Glutamatergic neuron (in vitro differentiated cells): Measurements from ENCODE around the gene NCOR2. TPM values are rescaled to one million over a fixed set of nuclear protein-coding genes. Genes with fewer than 3 reads are reported as not detected.
A peak's percentile ranks its signal among the peaks of the same experiment; 100 is the strongest.

Experiments used
- DNase-seq: peaks from one replicate; pipeline ENCODE4 v3.0.0; 2022
- H3K27ac Mint-ChIP-seq: one replicate; pipeline ENCODE4 v1.8.0; 2020; ENCODE audit warnings: mild to moderate bottlenecking, mixed read lengths, inconsistent platforms; ENCODE audit not compliant: unreplicated experiment
- H3K27me3 Mint-ChIP-seq: one replicate; pipeline ENCODE4 v1.8.0; 2020; ENCODE audit warnings: mild to moderate bottlenecking, moderate library complexity, mixed read lengths, inconsistent platforms; ENCODE audit not compliant: unreplicated experiment
- H3K36me3 Mint-ChIP-seq: one replicate; pipeline ENCODE4 v1.8.0; 2020; ENCODE audit warnings: mild to moderate bottlenecking, mixed read lengths, inconsistent platforms; ENCODE audit not compliant: unreplicated experiment
- H3K4me1 Mint-ChIP-seq: one replicate; pipeline ENCODE4 v1.8.0; 2020; ENCODE audit warnings: mild to moderate bottlenecking, low read depth, mixed read lengths, inconsistent platforms; ENCODE audit not compliant: unreplicated experiment
- H3K4me3 Mint-ChIP-seq: one replicate; pipeline ENCODE4 v1.8.0; 2020; ENCODE audit warnings: mild to moderate bottlenecking, mixed read lengths, inconsistent platforms; ENCODE audit not compliant: unreplicated experiment
- H3K9me3 Mint-ChIP-seq: one replicate; pipeline ENCODE4 v1.8.0; 2020; ENCODE audit warnings: mild to moderate bottlenecking, moderate library complexity, mixed read lengths, inconsistent platforms; ENCODE audit not compliant: unreplicated experiment
- CTCF ChIP-seq: fragments of 200-600 bp; sonication (generic); IDR thresholded peaks from one replicate; pipeline ENCODE4 v1.5.0; 2021; ENCODE audit not compliant: partially characterized antibody, unreplicated experiment
- total RNA-seq: library from RNA; stranded (reverse); fragmentation: NEBNext Ultra II Directional; extraction: Animal tissue kit (Norgen Biotek cat#: 25700); gene quantifications from one replicate; pipeline ENCODE4 v1.2.1, GENCODE V29; 2021; ENCODE audit not compliant: unreplicated experiment

Gene NCOR2
- total RNA-seq, 1 donor from 2014 or later, result 360 TPM

DNA sequence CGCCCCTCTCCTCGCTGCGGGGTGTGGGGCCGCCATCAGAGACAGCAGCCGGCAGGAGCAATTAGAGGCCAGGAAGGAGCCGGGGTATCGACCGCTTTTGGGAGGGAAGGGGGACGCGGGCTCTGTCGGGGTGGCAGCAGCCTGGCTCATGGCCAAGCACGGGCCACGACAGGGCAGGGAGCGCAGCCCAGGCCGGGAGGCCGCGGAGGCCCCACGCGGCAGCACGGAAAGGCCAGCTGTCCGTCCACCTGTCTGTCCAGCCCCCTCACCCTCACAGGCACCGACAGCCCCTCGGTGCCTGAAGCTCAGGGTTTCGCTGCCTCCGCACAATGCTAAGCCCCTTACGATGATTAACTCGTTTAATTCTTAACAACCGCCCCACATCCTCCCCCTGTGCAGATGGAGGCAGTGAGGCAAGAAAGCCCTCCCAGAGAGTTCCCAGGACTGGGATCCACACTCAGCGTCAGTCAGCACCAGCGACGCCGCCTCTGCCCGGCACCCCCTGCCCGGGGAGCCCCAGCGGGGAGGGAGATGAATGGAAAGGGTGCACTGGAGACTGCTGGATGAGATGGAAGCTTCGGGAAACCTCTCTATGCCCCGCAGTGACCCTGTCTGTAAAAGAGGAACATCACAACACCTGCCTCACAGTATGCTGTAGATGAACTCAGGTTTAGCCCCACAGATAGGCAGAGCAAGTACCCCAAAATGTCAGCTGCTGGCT lies 23.7 kb downstream of the NCOR2 start:
- H3K4me3 Mint-ChIP-seq, result peak overlapping the region; percentile 55
- peaks cover 16% of the 10 kb centered on the region for H3K4me1 Mint-ChIP-seq
- H3K27ac Mint-ChIP-seq, result peak overlapping the region; percentile 84
- DNase-seq, result peak; percentile 66
- peaks cover 6% of the 10 kb centered on the region for H3K27me3 Mint-ChIP-seq
- H3K36me3 Mint-ChIP-seq, result no peaks in the 10 kb centered on the region
- no peak for TF ChIP-seq CTCF
- peaks cover 5% of the 10 kb centered on the region for H3K9me3 Mint-ChIP-seq

- DNase-seq, result peak; percentile 52
- H3K4me3 Mint-ChIP-seq, result peak overlapping the region; percentile 25
- no peak for TF ChIP-seq CTCF
- peaks cover 4% of the 10 kb centered on the region for H3K9me3 Mint-ChIP-seq
- H3K4me1 Mint-ChIP-seq, result peaks cover 13% of the 10 kb centered on the region
- no peaks in the 10 kb centered on the region for H3K36me3 Mint-ChIP-seq
- peaks cover 8% of the 10 kb centered on the region for H3K27me3 Mint-ChIP-seq
- H3K27ac Mint-ChIP-seq, result peak overlapping the region; percentile 84
These were observed 24.3 kb downstream of the NCOR2 start for GRCh38 chr12:124543052-124543589.

DNA sequence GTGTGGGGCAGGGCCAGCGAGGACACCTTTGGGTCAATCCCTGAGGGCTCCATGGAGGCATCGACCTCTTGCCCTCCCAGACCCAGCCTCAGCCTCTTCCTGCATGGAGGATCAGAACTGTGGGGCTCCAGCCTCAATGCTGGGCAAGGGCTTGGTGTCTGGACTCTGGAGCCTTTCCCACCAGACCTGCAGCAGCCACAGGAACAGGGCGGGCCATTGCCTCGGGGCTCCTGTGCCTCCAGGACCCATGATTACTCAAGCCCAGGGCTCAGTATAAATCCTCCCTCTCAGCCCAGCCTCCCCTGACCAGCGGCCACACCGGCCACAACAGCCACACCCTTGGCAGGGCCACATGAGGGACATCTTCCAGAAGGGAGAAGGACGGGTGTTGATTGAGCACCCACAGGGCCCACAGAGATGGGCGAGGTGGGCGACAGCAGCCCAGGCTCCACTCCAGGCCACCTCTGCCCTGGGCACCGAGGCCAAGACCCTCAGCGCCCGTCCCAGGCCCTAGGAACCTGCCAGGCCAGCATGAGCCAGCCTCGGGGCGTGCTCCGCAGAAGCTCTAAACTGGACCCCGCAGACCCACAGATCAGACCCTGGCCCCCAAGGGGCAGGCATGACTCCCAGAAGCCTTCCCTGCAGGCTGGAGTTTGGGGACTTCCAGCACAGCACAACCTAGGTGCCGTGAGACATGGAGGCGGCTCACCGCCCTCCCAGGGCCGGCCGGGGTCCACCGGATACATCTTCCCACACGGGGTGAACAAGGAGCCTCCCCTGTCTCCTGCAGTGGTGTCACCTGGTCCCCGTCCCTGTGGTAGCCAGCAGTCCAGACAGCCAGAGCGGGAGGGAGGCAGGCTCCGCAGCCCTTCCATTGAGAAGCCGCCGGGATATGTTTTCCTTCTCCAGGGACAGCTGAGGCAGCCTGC lies 25.1 kb downstream of the NCOR2 start:
- peak; percentile 56 for DNase-seq
- peaks cover 15% of the 10 kb centered on the region for H3K4me1 Mint-ChIP-seq
- H3K27me3 Mint-ChIP-seq, result peaks cover 8% of the 10 kb centered on the region
- H3K36me3 Mint-ChIP-seq, result no peaks in the 10 kb centered on the region
- no peak overlapping the region for H3K4me3 Mint-ChIP-seq
- H3K9me3 Mint-ChIP-seq, result peaks cover 4% of the 10 kb centered on the region
- TF ChIP-seq CTCF, result no peak
- peak overlapping the region; percentile 76 for H3K27ac Mint-ChIP-seq

DNA sequence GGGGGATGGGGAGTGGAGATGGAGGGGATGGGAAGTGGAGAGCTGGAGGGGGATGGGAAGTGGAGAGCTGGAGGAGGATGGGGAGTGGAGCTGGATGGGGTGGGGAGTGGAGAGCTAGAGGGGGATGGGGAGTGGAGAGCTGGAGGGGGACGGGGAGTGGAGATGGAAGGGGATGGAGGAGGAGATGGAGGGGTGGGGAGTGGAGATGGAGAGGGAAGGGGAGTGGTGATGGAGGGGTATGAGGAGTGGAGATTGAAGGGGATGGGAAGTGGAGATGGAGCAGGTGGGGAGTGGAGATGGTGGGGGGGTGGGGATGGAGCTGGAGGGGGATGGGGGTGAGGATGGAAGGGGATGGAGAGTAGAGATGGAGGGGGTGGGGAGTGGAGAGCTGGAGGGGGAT lies 26.1 kb downstream of the NCOR2 start:
- DNase-seq, result no peak
- H3K4me1 Mint-ChIP-seq, result peaks cover 22% of the 10 kb centered on the region
- no peak for TF ChIP-seq CTCF
- no peak overlapping the region for H3K4me3 Mint-ChIP-seq
- peaks cover 13% of the 10 kb centered on the region for H3K27me3 Mint-ChIP-seq
- H3K27ac Mint-ChIP-seq, result no peak overlapping the region
- H3K36me3 Mint-ChIP-seq, result peaks cover 4% of the 10 kb centered on the region
- peaks cover 4% of the 10 kb centered on the region for H3K9me3 Mint-ChIP-seq
